Mucosa of descending colon (tissue), 3 donors: ENCODE measurements around the gene SEC23A. TPM values are rescaled to one million over a fixed set of nuclear protein-coding genes. Genes with fewer than 3 reads are reported as not detected.

Experiments used
- ATAC-seq: fragments of 200-7000 bp; cut with Tn5 transposase; one replicate; pipeline ENCODE4 v1.9.1; 2020; ENCODE audit warnings: mild to moderate bottlenecking, moderate library complexity
- DNase-seq, 3 donors: peaks; one replicate each; pipeline ENCODE4 v3.0.0-alpha.2; 2020
- H3K36me3 ChIP-seq: fragments of 200-600 bp; one replicate; pipeline ENCODE4 v1.8.0; 2021; ENCODE audit warnings: low read depth, mild to moderate bottlenecking
- H3K4me1 ChIP-seq: fragments of 200-600 bp; one replicate; pipeline ENCODE4 v1.8.0; 2021; ENCODE audit warnings: low read depth, mild to moderate bottlenecking
- H3K4me3 ChIP-seq: fragments of 200-600 bp; one replicate; pipeline ENCODE4 v1.8.0; 2021; ENCODE audit warnings: mild to moderate bottlenecking
- H3K9me3 ChIP-seq: fragments of 200-600 bp; one replicate; pipeline ENCODE4 v1.8.0; 2021; ENCODE audit warnings: mild to moderate bottlenecking
- intact Hi-C, 2 donors: fragments of 100-400 bp; cut with DNase I in 1 of 2; cut with micrococcal nuclease in 1 of 2; formaldehyde crosslinking; loops; one replicate each; pipeline versions ENCODE4 v1.11.0 to v1.11.1; 2022; cut with DNase I, micrococcal nuclease
- total RNA-seq, 3 donors: library from RNA; stranded (reverse); fragmentation: NEBNext Ultra II Directional in 2 of 3; extraction: Animal tissue kit (Norgen Biotek cat#: 25700) in 2 of 3; gene quantifications; one replicate each; pipeline versions ENCODE4 v1.2.1 to v1.2.4, GENCODE V29; 2021 to 2023
- TF ChIP-seq, protein P1 (sequence below): fragments of 200-600 bp; IDR thresholded peaks from one replicate; pipeline ENCODE4 v1.8.0; 2022; ENCODE audit warnings: antibody characterized with exemption, mild to moderate bottlenecking
- donor health status: DM: no; HTN: no; CAD: no; lungs with moderate emphysema.
- donor health status: DM: no; HTN: no; CAD: no.
- donor health status: DM: no; HTN: yes; CAD: no.

SEC23A gene
- total RNA-seq, 3 donors from 2014 or later: 84.4 to 148 (median 122) TPM

DNA sequence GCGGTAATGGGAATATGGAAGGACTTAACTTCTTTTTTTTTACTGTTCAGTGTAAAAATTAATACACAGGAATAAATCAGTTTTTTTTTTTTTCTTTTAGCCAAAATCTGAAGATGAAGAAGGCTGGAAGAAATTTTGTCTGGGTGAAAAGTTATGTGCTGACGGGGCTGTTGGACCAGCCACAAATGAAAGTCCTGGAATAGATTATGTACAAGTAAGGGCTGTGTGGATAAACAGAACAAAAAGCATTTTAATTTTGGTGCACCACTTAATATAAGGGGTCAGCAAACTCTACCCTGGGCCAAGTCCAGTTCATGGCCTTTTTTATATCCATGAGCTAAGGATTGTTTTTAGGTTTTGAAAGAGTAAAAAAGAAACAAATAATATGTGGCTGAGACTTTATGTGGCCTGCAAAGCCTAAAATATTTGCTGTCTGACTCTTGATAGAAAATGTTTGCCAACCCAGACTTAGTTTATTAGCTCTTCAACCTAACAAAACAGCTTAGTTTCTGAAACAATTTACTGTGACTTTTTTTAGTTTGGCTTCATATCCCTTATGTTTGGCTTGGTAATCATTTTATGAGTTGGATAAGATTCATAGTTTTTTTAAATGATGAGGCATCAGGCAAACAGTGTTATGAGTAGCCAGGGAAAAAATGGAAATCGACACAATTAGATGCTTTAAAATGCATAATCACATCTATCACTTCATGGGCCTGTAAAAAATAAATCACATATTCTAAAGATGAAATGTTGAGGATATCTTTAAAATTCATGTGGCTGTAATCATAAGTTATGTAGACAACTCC lies 19.5 kb upstream of the SEC23A start:
- ATAC-seq: no peak
- H3K36me3 ChIP-seq: no peaks in the 10 kb centered on the region
- no peaks in the 10 kb centered on the region for H3K9me3 ChIP-seq
- H3K4me3 ChIP-seq: no peak overlapping the region
- no peak for DNase-seq
- no peaks in the 10 kb centered on the region for H3K4me1 ChIP-seq
- intact Hi-C loops: no loop called here
- TF ChIP-seq, protein P1, sequence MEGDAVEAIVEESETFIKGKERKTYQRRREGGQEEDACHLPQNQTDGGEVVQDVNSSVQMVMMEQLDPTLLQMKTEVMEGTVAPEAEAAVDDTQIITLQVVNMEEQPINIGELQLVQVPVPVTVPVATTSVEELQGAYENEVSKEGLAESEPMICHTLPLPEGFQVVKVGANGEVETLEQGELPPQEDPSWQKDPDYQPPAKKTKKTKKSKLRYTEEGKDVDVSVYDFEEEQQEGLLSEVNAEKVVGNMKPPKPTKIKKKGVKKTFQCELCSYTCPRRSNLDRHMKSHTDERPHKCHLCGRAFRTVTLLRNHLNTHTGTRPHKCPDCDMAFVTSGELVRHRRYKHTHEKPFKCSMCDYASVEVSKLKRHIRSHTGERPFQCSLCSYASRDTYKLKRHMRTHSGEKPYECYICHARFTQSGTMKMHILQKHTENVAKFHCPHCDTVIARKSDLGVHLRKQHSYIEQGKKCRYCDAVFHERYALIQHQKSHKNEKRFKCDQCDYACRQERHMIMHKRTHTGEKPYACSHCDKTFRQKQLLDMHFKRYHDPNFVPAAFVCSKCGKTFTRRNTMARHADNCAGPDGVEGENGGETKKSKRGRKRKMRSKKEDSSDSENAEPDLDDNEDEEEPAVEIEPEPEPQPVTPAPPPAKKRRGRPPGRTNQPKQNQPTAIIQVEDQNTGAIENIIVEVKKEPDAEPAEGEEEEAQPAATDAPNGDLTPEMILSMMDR: no peak

DNA sequence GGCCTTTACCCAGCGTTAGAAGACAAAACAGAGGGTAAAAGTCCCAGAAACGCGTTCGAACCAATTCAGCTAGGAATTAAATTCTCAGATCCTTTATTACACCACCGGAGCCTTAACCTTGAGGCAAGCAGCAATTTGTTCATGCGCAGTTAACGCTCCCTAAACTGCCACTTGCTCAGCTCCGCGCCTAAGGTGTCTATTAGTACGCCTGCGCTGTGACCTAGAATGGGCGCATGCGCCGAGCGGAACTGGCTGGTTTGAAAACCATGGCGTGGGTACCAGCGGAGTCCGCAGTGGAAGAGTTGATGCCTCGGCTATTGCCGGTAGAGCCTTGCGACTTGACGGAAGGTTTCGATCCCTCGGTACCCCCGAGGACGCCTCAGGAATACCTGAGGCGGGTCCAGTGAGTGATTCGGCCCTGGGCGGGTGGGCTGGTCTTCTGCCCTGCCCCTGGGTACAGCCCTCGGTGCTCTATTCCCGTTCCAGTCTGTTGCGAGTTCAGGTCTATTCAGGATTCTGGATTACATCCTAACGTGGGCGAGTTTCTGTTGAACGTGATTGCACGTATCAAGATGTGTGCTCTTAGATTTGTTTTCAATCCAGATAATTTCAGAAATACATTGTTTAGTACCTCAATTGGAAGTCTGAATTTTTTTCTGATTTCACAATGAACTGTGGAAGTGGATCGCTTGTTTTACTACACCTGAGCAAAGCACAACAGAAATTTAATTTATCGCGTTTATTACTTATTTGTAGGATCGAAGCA lies 11.2 kb upstream of the SEC23A start, which contains the start of gene GEMIN2:
TSS of gene GEMIN2 (plus strand) at position 251 of the 766 bp plus-strand sequence. CDS start at position 267, 16 bp downstream.
- intact Hi-C loops: loop anchor here in 1 of 2 donors (10.0 kb wide), 1 partner anchor 151 kb away; no protein-coding TSS in a partner anchor

DNA sequence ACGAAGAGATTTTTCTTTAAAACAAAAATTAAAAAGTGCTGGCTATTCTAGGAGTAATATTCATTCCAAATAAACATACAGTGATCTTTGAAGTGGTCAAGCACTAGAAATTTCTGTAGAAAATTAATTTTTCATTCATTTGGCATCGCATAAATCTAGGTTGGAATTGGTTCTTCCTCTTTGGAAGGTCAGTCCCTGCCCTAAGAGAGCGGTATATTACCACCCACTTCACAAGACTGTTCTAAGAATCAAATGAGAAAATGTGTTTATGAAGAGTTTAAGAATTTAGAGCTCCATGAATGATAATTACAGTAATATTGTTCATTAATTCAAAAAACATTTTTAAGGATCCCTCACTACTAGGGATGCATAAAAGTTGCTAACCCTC lies 10.6 kb upstream of the SEC23A start:
- H3K4me3 ChIP-seq: peak overlapping the region; percentile 39
- intact Hi-C loops: loop anchor here in 1 of 2 donors (10.0 kb wide), 1 partner anchor 151 kb away; no protein-coding TSS in a partner anchor
- no peaks in the 10 kb centered on the region for H3K36me3 ChIP-seq
- TF ChIP-seq, protein P1: no peak
- no peaks in the 10 kb centered on the region for H3K9me3 ChIP-seq
- DNase-seq: no peak
- ATAC-seq: no peak
- H3K4me1 ChIP-seq: peaks cover 7% of the 10 kb centered on the region

More for the DNA sequence above, 11.2 kb upstream of the SEC23A start, which contains the start of gene GEMIN2:
- ATAC-seq (peak; percentile 98), DNase-seq (peak; percentile 94 to 97 (median 95))
- Histone ChIP-seq H3K4me3 (peak within 1 kb of the TSS; percentile 39), H3K36me3 (no peaks in the 10 kb centered on the region), H3K4me1 (peaks cover 7% of the 10 kb centered on the region), H3K9me3 (no peaks in the 10 kb centered on the region)
- TF ChIP-seq, protein P1: no peak

DNA sequence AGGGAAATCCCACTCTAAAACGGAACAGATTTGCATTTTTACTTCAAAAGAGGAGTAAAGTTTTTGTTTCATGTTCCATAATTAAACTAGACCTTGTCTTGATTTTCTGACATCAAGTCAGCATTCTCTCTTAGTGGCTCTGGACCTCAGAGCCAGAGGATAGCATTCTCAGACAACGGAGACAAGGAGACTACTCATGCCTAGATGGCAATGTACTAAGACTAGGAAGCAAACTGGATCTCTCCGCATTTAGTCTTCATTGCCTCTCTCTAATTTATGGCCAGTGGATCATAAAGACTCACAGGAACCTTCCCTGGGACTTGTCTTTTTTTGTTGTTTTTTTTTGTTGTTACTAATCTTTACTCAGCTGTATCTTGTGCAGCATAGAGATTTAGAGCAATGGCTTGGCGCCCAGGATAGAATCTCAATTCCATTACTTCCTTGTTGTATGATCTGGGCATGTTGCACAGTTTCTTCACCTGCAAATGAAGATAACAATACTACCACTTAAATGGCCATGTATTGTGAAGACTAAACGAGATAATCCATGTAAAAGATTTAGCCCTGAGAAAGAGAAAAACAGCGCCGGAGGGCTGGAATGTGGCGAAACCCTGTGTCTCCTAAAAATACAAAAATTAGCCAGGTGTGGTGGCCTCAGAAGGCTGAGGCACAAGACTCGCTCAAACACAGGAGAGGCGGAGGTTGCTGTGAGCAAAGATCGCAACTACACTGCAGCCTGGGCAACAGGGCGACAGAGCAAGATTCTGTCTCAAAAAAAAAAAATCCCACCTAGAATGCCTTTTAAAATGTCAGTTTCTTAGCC lies 7.1 kb upstream of the SEC23A start:
- Histone ChIP-seq H3K9me3 (no peaks in the 10 kb centered on the region), H3K4me1 (peaks cover 6% of the 10 kb centered on the region), H3K4me3 (no peak overlapping the region), H3K36me3 (no peaks in the 10 kb centered on the region)
- intact Hi-C loops: loop anchor here in 1 of 2 donors (10.0 kb wide), 2 partner anchors 65 to 155 kb away; partner anchors contain the start of genes PNN and TRAPPC6B
- DNase-seq: peak in 1 of 3 donors; percentile 45
- TF ChIP-seq, protein P1: no peak
- ATAC-seq: peak; percentile 63

DNA sequence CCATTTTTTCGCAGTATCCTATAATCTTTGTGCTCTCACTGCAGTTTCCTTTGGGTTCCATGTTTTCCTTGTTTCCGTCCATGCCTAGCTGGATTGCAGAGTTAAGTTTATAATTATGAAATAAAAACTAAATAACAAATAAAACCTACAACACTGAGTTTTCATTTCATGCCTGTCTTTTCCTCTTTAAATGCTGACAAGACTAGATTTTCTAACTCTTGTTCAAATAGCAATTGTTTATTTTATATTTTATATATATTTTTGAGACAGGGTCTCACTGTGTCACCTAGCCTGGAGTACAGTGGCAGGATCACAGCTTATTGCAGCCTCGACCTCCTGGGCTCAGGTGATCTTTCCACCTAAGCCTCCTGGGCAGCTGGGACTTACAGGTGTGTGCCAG lies 5.8 kb upstream of the SEC23A start:
- TF ChIP-seq, protein P1: no peak
- intact Hi-C loops: loop anchor here in 1 of 2 donors (10.0 kb wide), 1 partner anchor 66 kb away; the partner anchor contains the start of genes PNN and TRAPPC6B
- no peak for DNase-seq
- Histone ChIP-seq H3K4me3 (no peak overlapping the region), H3K9me3 (no peaks in the 10 kb centered on the region), H3K36me3 (no peaks in the 10 kb centered on the region), H3K4me1 (peaks cover 7% of the 10 kb centered on the region)
- ATAC-seq: no peak
